GM20431 (cell line): ENCODE results near the gene LRCOL1.
"Not testable (repeated sequence)": the region's sequence is repeated elsewhere in the genome, so short reads cannot be mapped to it uniquely, and the experiment has no call there.

Experiments used
- in situ Hi-C: fragments of 300-500 bp; cut with MseI, MboI; formaldehyde crosslinking; loops from one replicate; pipeline ENCODE4 v1.15.0; 2020; ENCODE audit warnings: low sequenced_read_pairs; ENCODE audit not compliant: unreplicated experiment

Gene LRCOL1

GRCh38 chr12:132604151-132604618 is 6.2 kb downstream of the LRCOL1 start:
- in situ Hi-C loops, result no loop called here

DNA sequence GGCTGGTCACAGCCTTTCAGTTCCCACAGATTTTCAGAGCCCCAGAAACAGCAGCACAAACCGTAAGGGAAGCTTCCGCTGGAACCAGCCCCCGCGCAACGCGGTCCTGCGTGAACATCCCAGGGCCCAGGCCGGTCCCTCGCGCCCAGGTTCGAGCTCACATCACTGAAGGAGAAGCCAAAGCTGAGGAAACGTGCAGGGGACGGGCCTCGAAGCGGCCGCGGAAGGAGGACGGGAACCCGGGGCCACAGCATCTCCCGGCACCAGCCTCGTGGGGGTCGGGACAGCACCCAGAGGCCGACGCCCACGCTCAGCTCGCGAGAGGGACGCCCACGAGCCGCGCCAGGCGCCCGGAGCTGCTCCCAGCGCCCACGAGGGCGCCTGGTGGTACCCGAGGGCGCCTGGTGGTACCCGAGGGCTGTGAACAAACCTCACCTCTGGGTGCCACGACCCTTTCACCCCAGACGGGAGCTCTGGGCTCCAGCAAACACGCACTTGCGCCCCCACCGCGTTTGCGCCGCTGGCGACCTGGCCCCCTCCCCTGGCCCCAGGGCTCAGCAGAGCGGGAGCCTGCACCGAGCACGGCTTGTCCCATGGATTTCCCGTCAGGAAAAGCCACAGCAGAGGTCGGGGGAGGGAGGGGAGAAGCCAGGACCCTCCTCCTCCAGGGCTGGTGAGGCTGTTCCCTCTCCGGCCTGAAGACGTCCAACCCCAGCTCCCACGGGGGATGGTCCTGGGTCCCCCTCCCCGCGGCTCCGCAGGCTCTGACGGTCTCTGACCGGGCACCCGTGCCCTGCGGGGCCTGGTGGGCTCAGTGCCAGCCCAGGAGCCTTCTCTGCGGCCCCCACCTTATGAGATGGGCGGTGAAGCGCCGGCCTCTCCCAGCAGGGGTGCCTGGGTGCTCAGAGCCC is 6.9 kb downstream of the LRCOL1 start:
- in situ Hi-C loops, result no loop called here

GRCh38 chr12:132602572-132603239 is 7.7 kb downstream of the LRCOL1 start:
- in situ Hi-C loops, result no loop called here

GRCh38 chr12:132601171-132601883 is 9.1 kb downstream of the LRCOL1 start:
- in situ Hi-C loops, result no loop called here

GRCh38 chr12:132600048-132601032 is 10.0 kb downstream of the LRCOL1 start:
- in situ Hi-C loops, result no loop called here

- in situ Hi-C loops, result not testable (repeated sequence)
These were observed 10.9 kb downstream of the LRCOL1 start for GRCh38 chr12:132599502-132599901.

GRCh38 chr12:132597333-132598316 is 12.8 kb downstream of the LRCOL1 start:
- in situ Hi-C loops, result no loop called here

- in situ Hi-C loops, result no loop called here
These were observed 14.4 kb downstream of the LRCOL1 start for GRCh38 chr12:132596016-132596415.

GRCh38 chr12:132595183-132595582 is 15.2 kb downstream of the LRCOL1 start:
- in situ Hi-C loops, result no loop called here

DNA sequence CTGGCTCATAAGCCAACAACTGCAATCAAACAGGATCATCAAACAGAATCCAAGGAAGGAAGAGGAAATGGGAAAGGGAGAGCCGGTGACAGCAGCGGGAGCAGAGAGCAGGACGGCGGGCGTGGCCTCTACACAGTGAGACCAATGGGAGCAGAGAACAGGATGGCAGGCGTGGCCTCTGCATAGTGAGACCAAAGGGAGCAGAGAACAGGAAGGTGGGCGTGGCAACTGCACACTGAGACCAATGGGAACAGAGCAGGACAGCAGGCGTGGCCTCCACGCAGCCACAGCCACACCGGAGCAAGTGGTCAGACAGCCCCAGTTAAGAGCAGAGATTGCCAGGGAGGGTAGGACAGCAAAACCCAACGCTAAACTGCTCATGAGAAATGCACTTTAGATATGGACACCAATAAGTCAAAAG is 16.4 kb downstream of the LRCOL1 start:
- in situ Hi-C loops, result no loop called here

- in situ Hi-C loops, result no loop called here
These were observed 16.9 kb downstream of the LRCOL1 start for GRCh38 chr12:132593521-132593920.

DNA sequence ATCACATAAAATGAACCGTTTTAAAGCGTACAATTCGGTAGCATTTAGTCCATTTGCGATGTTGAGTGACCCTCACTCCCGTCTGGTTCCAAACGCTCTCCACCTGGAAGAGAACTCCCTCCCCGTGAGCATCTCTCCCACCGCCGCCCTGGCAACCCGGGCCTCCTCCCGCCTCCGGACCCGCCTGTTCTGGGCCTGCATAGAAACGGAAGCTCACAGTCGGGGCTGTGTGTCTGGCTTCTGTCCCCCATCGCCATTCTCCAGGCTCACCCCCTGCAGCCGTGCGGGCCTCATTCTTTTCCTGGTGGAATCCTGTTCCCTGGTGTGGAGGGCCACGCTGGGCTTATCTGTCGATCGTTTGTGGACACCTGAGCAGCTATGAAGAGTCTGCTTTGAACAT is 17.3 kb downstream of the LRCOL1 start:
- in situ Hi-C loops, result no loop called here

DNA sequence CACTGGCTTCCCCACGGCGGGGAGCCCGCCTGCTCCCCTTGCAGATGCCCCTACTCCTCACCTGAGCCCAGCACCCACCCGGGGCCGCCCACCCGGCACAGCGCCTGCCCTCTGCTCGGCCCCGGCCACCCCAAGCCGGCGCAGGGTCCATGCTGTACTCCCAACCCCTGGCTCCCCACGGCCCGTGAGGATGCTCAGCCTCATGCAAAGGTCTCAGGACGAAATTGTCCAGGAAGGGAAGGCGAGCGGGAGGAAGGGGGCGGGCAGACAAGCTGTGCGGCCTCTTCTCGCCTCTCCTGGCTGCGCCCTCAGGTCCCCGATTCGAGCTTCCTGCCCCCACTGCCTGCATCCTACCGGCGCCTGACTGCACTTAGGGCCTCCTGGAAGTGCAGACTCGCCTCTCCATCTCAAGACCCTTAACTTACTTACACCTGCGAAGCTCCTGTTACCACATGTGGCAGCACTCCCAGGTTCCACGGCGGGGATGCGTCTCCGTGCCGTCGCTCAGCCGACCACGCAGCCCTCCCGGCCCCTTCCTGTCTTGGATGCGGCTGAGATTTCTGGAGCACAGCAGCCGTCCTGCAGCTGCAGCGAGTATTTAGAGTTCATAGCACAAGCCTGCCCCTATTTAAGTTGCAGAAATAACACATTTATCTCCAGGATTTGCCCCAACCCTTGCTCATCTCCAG is 18.0 kb downstream of the LRCOL1 start:
- in situ Hi-C loops, result no loop called here

DNA sequence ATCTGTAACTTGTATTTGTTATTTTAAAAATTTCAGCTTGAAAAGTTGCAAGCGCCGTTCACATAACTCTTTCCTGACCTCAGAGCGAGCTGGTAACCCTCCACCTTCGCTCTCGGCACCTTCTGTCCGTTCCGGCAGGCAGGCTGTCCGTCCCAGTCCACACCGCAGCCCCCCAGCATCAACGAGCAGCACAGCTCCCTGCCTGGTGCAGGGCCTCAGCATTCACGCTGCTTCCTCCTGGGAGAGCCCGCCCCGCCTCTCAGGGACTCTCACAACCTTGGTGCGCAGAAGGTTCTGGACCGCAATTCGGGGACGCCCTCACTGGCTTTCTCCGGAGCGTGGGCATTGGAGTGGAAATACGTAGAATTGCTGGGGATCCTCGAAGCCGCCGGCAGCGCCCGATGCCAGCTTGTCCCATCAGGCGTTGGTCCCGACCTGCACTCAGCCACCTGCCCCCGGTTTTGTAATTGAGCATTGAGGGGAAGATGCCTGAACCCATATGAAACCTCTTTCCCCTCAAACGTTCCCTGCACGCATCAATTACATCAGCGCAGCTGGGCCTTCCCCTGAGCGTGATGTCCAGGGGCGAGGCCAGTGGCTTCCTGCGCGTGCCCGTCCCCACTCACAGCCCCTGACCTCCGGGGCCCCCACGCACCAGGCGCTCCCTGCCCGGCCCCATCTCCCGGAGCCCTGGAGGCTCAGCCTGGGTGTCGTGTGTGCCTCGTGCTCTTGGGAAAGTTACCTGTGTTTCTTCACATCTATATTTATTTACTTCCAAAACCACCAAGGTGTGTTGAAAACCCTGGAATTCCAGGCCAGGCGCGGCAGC is 19.1 kb downstream of the LRCOL1 start:
- in situ Hi-C loops, result no loop called here

DNA sequence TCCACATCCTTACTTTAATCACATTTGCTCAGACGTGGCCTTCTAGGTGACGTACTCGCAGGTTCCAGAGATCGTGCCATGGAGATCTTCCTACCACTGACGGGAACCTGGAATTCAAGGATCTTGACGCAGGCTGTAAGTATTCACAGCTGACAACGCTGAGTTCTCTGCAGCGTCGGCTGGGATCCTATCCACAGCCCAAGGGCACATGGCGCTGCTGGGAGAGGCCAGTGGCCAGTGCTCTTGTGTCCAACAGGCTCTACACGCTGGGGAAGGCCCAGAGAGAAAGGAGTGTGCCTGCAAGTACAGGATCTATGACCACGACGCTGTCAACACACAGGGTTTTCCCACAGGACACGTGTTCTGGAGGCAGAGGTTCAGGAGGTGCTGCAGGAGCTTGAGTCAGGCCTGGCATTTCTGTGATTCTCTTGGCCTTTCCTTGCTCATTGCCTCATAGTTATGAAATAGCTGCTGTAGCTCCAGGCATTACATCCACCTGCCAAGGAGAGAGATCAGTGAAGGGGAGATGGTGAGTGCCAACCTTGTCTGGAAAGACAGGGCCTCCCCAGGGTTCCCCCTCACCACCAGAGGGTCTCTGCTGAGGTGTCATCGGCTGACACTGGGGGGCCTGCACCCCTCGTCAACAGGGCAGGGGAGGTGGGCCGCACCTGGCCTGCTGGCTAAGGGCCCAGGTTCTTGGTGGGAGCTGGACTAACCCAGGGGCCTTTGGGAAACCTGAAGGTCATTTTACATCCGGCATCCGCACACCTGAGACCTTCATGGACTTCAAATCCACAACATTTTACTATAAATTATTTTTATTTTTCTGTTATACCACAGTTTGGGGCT is 21.3 kb downstream of the LRCOL1 start:
- in situ Hi-C loops, result no loop called here

- in situ Hi-C loops, result no loop called here
These were observed 22.1 kb downstream of the LRCOL1 start for GRCh38 chr12:132588319-132588718.
